ENCODE results near the gene ENO1. TPM values are rescaled to one million over a fixed set of nuclear protein-coding genes. Genes with fewer than 3 reads are reported as not detected.

ENO1 gene
- total and polyA plus RNA-seq, 2 of the 8 experiments (the other 6 are each of a cell fraction or from before 2014, with no cell fraction given) = 1,763 to 2,117 TPM

DNA sequence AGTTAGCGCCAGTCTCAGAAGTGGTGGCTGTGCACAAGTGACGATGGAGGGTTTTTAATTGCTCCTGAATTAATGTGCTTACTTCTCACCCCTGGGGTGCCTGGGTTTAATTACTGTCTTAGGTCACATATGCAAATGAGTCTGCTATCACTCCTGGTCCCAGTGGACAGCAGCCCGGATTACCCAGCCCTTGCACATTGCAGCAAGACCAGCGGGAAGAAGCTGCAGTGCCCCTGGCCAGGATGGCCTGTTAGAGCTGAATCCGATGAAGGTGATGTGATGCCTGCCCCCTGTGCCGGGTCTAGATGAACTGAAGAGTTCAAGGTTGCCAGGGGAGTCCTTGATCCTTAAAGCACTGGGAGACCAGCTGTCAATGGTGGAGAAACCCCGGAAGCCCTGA, 24.2 kb downstream of the ENO1 start (continued):
- no peak for TF ChIP-seq BCL11A (IDR thresholded peaks at IDR 0.05; ENCODE audit: low read depth in 2 of 2, low read length in 2 of 2)
- TF ChIP-seq, protein P1, sequence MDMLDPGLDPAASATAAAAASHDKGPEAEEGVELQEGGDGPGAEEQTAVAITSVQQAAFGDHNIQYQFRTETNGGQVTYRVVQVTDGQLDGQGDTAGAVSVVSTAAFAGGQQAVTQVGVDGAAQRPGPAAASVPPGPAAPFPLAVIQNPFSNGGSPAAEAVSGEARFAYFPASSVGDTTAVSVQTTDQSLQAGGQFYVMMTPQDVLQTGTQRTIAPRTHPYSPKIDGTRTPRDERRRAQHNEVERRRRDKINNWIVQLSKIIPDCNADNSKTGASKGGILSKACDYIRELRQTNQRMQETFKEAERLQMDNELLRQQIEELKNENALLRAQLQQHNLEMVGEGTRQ (IDR thresholded peaks at IDR 0.05; ENCODE audit: low read length) = no peak

Measured in H1 (cell line).